SK-N-MC (cell line): ENCODE results near the gene ADAMTS7.
"Not testable (repeated sequence)": the region's sequence is repeated elsewhere in the genome, so short reads cannot be mapped to it uniquely, and the experiment has no call there.

Source experiments
- EZH2 ChIP-seq: fragments of 200-600 bp; sonication (generic); IDR thresholded peaks from one replicate; pipeline ENCODE4 v1.6.1; 2017; ENCODE audit warnings: antibody characterized with exemption
- FOXP2 ChIP-seq: optimal IDR thresholded peaks from 2 replicates; pipeline ENCODE3; 2011; ENCODE audit warnings: mild to moderate bottlenecking, moderate library complexity; ENCODE audit not compliant: insufficient read depth; ENCODE audit errors: extremely low read length, control extremely low read depth
- POLR2AphosphoS5 ChIP-seq: IDR thresholded peaks from 2 replicates; pipeline ENCODE4 v1.6.1; 2012; ENCODE audit warnings: mild to moderate bottlenecking, low read depth, low read length, borderline replicate concordance

- TF ChIP-seq EZH2, POLR2AphosphoS5, FOXP2: not testable (repeated sequence)
Measured at GRCh38 chr15:78765154-78765860, 46.0 kb downstream of the ADAMTS7 start.
